Testis (tissue), 3 donors: Measurements from ENCODE around the gene DGKB. TPM values are rescaled to one million over a fixed set of nuclear protein-coding genes. Genes with fewer than 3 reads are reported as not detected.

Experiments used
- DNase-seq: peaks from one replicate; pipeline ENCODE4 v3.0.0-alpha.2; 2019
- H3K27ac ChIP-seq, 2 donors: fragments of 200-600 bp; sonication (generic); one replicate each; pipeline ENCODE4 v1.5.1; 2019
- H3K27me3 ChIP-seq: fragments of 200-600 bp; sonication (generic); one replicate; pipeline ENCODE4 v1.5.1; 2019
- H3K36me3 ChIP-seq: fragments of 200-600 bp; sonication (generic); one replicate; pipeline ENCODE4 v1.5.1; 2017; ENCODE audit warnings: low read depth; ENCODE audit errors: missing control alignments
- H3K4me1 ChIP-seq: fragments of 200-600 bp; sonication (generic); one replicate; pipeline ENCODE4 v1.5.1; 2019
- H3K4me3 ChIP-seq, 2 donors: fragments of 200-600 bp; sonication (generic); one replicate each; pipeline ENCODE4 v1.5.1; 2017 to 2019
- H3K9me3 ChIP-seq: fragments of 200-600 bp; sonication (generic); one replicate; pipeline ENCODE4 v1.5.1; 2017
- CTCF ChIP-seq, 3 experiments: fragments of 450-650 bp in 2 of 3; fragments of 200-600 bp in 1 of 3; sonication (generic) in 1 of 3; IDR thresholded peaks; one replicate each; pipeline ENCODE4 v1.5.1; 2016 to 2019; ENCODE audit warnings: antibody characterized with exemption in 3 of 3, mild to moderate bottlenecking in 2 of 3, moderate library complexity in 1 of 3
- POLR2A ChIP-seq: fragments of 450-650 bp; IDR thresholded peaks from one replicate; pipeline ENCODE4 v1.6.1; 2017; ENCODE audit warnings: antibody characterized with exemption, mild to moderate bottlenecking, moderate library complexity
- WGBS, 2 donors: methylation state at CpG; one replicate each; pipeline ENCODE4 v1.1.5; 2018; 5-methylcytosine and 5-hydroxymethylcytosine counted together
- intact Hi-C: fragments of 100-400 bp; cut with DNase I; formaldehyde crosslinking; loops from one replicate; pipeline ENCODE4 v1.15.1; 2023; ENCODE audit warnings: low total_unique reads
- polyA plus RNA-seq: library from polyadenylated mRNA; stranded (reverse); fragments of 350-450 nt; fragmentation: Illumina TruSeq; extraction: RNeasy Lipid Tissue Mini Kit (QIAGEN cat#74804); gene quantifications from one replicate; pipeline ENCODE4 v1.2.3, GENCODE V29; 2014; ENCODE audit warnings: low read depth, low replicate concordance; ENCODE audit not compliant: insufficient read depth
- total RNA-seq, 2 donors: library from RNA; depleted of rRNA; stranded (reverse); fragments of >200 nt; gene quantifications; one replicate each; pipeline ENCODE4 v1.2.3, GENCODE V29; 2016

The DGKB gene
- total and polyA plus RNA-seq, 3 donors from 2014 or later, result 0.17 to 1.1 (median 0.55) TPM

DNA sequence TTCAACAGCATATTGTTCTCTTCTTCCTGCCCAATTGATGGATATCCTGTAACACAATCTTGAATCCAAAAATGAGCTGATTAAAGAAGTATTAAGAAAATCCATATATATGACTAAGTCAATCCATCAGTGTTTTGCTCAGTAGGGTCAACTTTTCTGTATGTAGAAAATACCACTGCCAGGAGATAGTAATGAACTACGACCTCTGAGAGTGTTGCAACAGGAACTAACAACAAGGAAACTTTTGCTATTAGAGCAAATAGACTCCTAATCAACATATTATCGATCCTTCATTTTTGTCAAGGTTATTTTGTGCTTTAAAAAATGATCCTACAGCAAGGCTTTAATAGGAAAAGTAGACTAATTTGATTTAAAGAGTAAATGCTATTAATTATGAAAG lies 507.8 kb downstream of the DGKB start:
- no peaks in the 10 kb centered on the region for H3K4me1 ChIP-seq
- intact Hi-C loops, result no loop called here
- TF ChIP-seq CTCF (IDR thresholded peaks at IDR 0.05) (no peak), POLR2A (no peak)
- H3K4me3 ChIP-seq, result no peak overlapping the region
- DNase-seq, result no peak
- no peaks in the 10 kb centered on the region for H3K36me3 ChIP-seq
- H3K27me3 ChIP-seq, result no peaks in the 10 kb centered on the region
- WGBS, 2 donors, result 90 to 91% methylated on average over 2 of the region's 2 CpGs
- H3K9me3 ChIP-seq, result no peaks in the 10 kb centered on the region
- H3K27ac ChIP-seq, result no peak overlapping the region

GRCh38 chr7:14389595-14389994 lies 513.0 kb downstream of the DGKB start:
- H3K36me3 ChIP-seq, result no peaks in the 10 kb centered on the region
- no peak overlapping the region for H3K27ac ChIP-seq
- DNase-seq, result no peak
- no peaks in the 10 kb centered on the region for H3K4me1 ChIP-seq
- 59 to 79% methylated on average over 4 of the region's 4 CpGs for WGBS, 2 donors
- no peak overlapping the region for H3K4me3 ChIP-seq
- H3K9me3 ChIP-seq, result no peaks in the 10 kb centered on the region
- intact Hi-C loops, result no loop called here
- H3K27me3 ChIP-seq, result no peaks in the 10 kb centered on the region
- no peak for TF ChIP-seq CTCF (IDR thresholded peaks at IDR 0.05)

DNA sequence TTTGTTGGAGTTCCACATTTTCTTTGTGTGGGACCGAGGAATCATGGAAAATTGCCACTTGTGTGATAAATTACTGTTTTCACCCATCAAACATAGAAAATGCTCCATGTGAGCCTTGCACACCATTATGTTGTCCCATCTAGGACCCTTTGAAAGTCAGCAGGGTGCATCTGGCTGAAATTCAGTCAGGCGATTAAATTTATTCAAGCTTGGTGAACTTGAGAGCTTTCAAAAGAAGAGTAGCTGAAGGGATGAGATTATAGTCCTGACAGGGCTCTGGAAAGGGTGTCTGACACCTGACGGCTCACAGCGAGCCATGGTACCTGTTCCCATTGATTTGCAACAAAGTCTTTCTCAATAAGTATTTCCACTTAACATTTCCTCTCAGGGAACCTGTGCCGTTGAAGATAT lies 513.4 kb downstream of the DGKB start:
- WGBS, 2 donors, result 83 to 86% methylated on average over 5 of the region's 5 CpGs
- H3K27ac ChIP-seq, result no peak overlapping the region
- H3K9me3 ChIP-seq, result no peaks in the 10 kb centered on the region
- H3K4me1 ChIP-seq, result no peaks in the 10 kb centered on the region
- no peak for DNase-seq
- TF ChIP-seq POLR2A, result no peak
- TF ChIP-seq CTCF (IDR thresholded peaks at IDR 0.05), result no peak
- intact Hi-C loops, result no loop called here
- no peaks in the 10 kb centered on the region for H3K27me3 ChIP-seq
- H3K36me3 ChIP-seq, result no peaks in the 10 kb centered on the region
- H3K4me3 ChIP-seq, result no peak overlapping the region

DNA sequence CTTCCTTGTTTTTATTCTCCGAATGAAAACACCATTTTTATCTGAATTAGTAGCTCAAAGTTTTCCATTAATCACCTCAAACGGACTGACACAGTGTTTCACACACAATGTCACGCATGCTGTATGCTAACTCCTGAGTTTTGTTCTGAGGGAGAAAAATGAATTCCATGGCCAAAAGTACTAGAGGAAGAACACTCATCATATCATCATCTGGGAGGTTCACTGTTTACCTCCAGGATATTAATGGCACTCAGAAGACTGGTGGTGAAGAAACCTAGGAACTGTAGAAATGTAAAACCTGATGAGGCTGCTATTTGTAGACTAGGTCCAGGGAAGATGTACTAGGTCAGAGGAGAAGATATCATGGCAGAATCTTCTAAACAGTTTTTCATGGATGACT lies 517.5 kb downstream of the DGKB start:
- H3K4me1 ChIP-seq, result no peaks in the 10 kb centered on the region
- no peak overlapping the region for H3K4me3 ChIP-seq
- 88 to 89% methylated on average over 3 of the region's 3 CpGs for WGBS, 2 donors
- no peaks in the 10 kb centered on the region for H3K9me3 ChIP-seq
- no peak for DNase-seq
- intact Hi-C loops, result no loop called here
- H3K36me3 ChIP-seq, result no peaks in the 10 kb centered on the region
- H3K27me3 ChIP-seq, result no peaks in the 10 kb centered on the region
- TF ChIP-seq CTCF (IDR thresholded peaks at IDR 0.05) (no peak), POLR2A (no peak)
- no peak overlapping the region for H3K27ac ChIP-seq

DNA sequence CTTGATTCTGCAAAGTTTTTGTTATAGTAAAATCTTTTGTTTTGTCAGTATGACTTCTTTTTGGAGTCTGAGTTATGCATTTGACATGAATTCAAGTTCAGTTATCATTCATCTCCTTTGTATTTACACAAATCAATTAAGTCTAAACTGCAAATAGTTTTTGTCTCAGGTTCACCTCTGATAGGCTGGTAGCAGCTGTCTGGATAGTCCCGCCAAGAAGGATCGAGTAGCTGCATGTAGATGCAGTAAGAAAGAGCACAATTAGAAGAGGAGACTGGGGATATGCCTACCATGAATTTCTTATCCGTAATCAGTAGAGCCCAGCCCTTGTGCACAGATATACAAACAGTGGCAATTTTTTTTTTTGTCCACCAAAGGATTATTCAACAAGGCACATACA lies 520.6 kb downstream of the DGKB start:
- no peaks in the 10 kb centered on the region for H3K9me3 ChIP-seq
- intact Hi-C loops, result no loop called here
- H3K36me3 ChIP-seq, result no peaks in the 10 kb centered on the region
- no peak overlapping the region for H3K27ac ChIP-seq
- H3K4me3 ChIP-seq, result no peak overlapping the region
- DNase-seq, result no peak
- whole genome bisulfite sequencing, 2 donors, result 96 to 98% methylated on average over 3 of the region's 3 CpGs
- TF ChIP-seq POLR2A (no peak), CTCF (IDR thresholded peaks at IDR 0.05) (no peak)
- H3K27me3 ChIP-seq, result no peaks in the 10 kb centered on the region
- no peaks in the 10 kb centered on the region for H3K4me1 ChIP-seq
